Measurements from ENCODE around the gene VPS29.

DNA sequence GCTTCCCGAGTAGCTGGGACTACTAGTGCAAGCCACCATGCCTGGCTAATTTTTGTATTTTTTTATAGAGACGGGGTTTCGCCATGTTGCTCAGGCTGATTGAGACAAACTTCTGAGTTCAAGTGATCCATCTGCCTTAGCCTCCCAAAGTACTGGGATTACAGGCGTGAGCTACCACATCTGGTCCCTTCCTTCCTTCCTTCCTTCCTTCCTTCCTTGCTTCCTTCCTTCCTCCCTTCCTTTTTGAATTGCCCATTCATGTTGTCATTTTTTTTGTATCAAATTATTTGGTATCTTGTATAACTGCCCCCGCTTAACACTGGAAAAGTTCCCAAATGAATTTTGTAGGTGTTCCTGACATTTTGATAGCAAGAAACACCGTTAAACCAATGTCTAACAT is 11.9 kb upstream of the VPS29 start:
- TF ChIP-seq POLR2A (IDR thresholded peaks at IDR 0.05): no peak
- TF ChIP-seq, protein P1, sequence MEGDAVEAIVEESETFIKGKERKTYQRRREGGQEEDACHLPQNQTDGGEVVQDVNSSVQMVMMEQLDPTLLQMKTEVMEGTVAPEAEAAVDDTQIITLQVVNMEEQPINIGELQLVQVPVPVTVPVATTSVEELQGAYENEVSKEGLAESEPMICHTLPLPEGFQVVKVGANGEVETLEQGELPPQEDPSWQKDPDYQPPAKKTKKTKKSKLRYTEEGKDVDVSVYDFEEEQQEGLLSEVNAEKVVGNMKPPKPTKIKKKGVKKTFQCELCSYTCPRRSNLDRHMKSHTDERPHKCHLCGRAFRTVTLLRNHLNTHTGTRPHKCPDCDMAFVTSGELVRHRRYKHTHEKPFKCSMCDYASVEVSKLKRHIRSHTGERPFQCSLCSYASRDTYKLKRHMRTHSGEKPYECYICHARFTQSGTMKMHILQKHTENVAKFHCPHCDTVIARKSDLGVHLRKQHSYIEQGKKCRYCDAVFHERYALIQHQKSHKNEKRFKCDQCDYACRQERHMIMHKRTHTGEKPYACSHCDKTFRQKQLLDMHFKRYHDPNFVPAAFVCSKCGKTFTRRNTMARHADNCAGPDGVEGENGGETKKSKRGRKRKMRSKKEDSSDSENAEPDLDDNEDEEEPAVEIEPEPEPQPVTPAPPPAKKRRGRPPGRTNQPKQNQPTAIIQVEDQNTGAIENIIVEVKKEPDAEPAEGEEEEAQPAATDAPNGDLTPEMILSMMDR (IDR thresholded peaks at IDR 0.05): no peak
